Measurements from ENCODE around the gene COLGALT1. TPM values are rescaled to one million over a fixed set of nuclear protein-coding genes. Genes with fewer than 3 reads are reported as not detected.

COLGALT1 gene
- total and polyA plus RNA-seq, 9 of the 15 experiments (the other 6 are each of a cell fraction or from before 2014, with no cell fraction given): 4.9 to 119 (median 82.6) TPM

DNA sequence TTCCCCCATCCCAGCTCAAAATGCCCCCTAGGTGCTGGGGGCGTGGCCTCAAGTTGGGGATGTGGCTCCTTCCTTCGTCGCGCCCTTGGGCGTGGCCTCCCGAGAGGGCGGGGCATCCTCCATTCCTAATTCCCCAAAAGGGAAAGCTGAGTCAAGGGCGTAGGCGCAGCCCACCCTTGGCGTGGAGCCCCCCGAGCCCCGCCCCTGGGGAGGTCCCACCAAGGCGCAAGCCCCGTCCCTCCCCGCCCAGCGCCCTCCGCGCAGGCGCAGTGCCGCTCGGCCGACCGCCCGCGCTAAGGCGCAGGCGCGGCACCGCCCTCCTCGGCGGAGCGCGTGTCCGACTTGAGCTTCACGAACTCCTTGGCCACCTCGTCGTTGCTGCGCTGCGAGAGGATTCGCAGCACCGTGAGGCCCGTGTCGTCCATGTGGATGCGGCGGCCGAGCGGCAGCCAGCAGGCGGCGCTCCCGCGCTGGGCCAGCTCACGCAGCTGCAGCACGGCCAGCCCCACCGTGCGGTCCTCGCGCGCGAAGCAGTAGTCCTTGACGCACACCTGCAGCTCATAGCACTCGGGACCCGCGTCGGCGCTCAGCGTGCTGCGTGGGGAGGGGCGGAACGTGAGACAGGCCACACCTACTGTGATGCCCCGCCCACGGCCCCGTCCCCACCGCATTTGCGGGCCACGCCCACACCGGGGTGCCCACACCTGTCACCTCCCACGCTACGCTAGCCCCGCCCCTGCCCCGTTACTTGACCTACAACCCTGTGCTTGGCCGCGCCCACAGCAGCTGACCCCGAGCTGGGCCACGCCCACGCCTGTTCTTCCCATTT, 50.5 kb downstream of the COLGALT1 start (continued):
- TF ChIP-seq CC2D1A (IDR thresholded peaks at IDR 0.05): no peak
- TF ChIP-seq, protein P1, sequence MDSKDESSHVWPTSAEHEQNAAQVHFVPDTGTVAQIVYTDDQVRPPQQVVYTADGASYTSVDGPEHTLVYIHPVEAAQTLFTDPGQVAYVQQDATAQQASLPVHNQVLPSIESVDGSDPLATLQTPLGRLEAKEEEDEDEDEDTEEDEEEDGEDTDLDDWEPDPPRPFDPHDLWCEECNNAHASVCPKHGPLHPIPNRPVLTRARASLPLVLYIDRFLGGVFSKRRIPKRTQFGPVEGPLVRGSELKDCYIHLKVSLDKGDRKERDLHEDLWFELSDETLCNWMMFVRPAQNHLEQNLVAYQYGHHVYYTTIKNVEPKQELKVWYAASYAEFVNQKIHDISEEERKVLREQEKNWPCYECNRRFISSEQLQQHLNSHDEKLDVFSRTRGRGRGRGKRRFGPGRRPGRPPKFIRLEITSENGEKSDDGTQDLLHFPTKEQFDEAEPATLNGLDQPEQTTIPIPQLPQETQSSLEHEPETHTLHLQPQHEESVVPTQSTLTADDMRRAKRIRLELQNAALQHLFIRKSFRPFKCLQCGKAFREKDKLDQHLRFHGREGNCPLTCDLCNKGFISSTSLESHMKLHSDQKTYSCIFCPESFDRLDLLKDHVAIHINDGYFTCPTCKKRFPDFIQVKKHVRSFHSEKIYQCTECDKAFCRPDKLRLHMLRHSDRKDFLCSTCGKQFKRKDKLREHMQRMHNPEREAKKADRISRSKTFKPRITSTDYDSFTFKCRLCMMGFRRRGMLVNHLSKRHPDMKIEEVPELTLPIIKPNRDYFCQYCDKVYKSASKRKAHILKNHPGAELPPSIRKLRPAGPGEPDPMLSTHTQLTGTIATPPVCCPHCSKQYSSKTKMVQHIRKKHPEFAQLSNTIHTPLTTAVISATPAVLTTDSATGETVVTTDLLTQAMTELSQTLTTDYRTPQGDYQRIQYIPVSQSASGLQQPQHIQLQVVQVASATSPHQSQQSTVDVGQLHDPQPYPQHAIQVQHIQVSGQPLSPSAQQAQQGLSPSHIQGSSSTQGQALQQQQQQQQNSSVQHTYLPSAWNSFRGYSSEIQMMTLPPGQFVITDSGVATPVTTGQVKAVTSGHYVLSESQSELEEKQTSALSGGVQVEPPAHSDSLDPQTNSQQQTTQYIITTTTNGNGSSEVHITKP (IDR thresholded peaks at IDR 0.05; ENCODE audit: partially characterized antibody): no peak
- no peak for TF ChIP-seq ZZZ3 (IDR thresholded peaks at IDR 0.05)
- no peak for TF ChIP-seq NUFIP1 (IDR thresholded peaks at IDR 0.05; ENCODE audit: partially characterized antibody)
- TF ChIP-seq, protein P2, sequence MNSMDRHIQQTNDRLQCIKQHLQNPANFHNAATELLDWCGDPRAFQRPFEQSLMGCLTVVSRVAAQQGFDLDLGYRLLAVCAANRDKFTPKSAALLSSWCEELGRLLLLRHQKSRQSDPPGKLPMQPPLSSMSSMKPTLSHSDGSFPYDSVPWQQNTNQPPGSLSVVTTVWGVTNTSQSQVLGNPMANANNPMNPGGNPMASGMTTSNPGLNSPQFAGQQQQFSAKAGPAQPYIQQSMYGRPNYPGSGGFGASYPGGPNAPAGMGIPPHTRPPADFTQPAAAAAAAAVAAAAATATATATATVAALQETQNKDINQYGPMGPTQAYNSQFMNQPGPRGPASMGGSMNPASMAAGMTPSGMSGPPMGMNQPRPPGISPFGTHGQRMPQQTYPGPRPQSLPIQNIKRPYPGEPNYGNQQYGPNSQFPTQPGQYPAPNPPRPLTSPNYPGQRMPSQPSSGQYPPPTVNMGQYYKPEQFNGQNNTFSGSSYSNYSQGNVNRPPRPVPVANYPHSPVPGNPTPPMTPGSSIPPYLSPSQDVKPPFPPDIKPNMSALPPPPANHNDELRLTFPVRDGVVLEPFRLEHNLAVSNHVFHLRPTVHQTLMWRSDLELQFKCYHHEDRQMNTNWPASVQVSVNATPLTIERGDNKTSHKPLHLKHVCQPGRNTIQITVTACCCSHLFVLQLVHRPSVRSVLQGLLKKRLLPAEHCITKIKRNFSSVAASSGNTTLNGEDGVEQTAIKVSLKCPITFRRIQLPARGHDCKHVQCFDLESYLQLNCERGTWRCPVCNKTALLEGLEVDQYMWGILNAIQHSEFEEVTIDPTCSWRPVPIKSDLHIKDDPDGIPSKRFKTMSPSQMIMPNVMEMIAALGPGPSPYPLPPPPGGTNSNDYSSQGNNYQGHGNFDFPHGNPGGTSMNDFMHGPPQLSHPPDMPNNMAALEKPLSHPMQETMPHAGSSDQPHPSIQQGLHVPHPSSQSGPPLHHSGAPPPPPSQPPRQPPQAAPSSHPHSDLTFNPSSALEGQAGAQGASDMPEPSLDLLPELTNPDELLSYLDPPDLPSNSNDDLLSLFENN (IDR thresholded peaks at IDR 0.05; ENCODE audit: low read depth in 2 of 2, low read length in 2 of 2): no peak
- no peak for TF ChIP-seq FOXK2 (conservative IDR thresholded peaks at IDR 0.05 in 1 of 2, IDR thresholded peaks at IDR 0.05 in 1 of 2; ENCODE audit: low read depth in 2 of 2)
- no peak for TF ChIP-seq POLR2AphosphoS2 (IDR thresholded peaks at IDR 0.05; ENCODE audit: low read length)
- peak; percentile 96; the same call in 1 of the 2 replicates for TF ChIP-seq MTA3 (IDR thresholded peaks at IDR 0.05; ENCODE audit: borderline replicate concordance)
- TF ChIP-seq, protein P3, sequence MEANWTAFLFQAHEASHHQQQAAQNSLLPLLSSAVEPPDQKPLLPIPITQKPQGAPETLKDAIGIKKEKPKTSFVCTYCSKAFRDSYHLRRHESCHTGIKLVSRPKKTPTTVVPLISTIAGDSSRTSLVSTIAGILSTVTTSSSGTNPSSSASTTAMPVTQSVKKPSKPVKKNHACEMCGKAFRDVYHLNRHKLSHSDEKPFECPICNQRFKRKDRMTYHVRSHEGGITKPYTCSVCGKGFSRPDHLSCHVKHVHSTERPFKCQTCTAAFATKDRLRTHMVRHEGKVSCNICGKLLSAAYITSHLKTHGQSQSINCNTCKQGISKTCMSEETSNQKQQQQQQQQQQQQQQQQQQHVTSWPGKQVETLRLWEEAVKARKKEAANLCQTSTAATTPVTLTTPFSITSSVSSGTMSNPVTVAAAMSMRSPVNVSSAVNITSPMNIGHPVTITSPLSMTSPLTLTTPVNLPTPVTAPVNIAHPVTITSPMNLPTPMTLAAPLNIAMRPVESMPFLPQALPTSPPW (CRISPR knock-in tag; IDR thresholded peaks at IDR 0.05): peak; percentile 62
- TF ChIP-seq SMARCC2 (IDR thresholded peaks at IDR 0.05; ENCODE audit: low read depth): no peak
- TF ChIP-seq, protein P4, sequence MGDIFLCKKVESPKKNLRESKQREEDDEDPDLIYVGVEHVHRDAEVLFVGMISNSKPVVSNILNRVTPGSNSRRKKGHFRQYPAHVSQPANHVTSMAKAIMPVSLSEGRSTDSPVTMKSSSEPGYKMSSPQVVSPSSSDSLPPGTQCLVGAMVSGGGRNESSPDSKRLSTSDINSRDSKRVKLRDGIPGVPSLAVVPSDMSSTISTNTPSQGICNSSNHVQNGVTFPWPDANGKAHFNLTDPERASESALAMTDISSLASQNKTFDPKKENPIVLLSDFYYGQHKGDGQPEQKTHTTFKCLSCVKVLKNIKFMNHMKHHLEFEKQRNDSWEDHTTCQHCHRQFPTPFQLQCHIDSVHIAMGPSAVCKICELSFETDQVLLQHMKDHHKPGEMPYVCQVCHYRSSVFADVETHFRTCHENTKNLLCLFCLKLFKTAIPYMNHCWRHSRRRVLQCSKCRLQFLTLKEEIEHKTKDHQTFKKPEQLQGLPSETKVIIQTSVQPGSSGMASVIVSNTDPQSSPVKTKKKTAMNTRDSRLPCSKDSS (IDR thresholded peaks at IDR 0.05; ENCODE audit: low read depth, partially characterized antibody): no peak
- TF ChIP-seq, protein P5, sequence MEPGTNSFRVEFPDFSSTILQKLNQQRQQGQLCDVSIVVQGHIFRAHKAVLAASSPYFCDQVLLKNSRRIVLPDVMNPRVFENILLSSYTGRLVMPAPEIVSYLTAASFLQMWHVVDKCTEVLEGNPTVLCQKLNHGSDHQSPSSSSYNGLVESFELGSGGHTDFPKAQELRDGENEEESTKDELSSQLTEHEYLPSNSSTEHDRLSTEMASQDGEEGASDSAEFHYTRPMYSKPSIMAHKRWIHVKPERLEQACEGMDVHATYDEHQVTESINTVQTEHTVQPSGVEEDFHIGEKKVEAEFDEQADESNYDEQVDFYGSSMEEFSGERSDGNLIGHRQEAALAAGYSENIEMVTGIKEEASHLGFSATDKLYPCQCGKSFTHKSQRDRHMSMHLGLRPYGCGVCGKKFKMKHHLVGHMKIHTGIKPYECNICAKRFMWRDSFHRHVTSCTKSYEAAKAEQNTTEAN (CRISPR knock-in tag; IDR thresholded peaks at IDR 0.05): no peak
- no peak for TF ChIP-seq FOXM1 (IDR thresholded peaks at IDR 0.05; ENCODE audit: low read depth)
- TF ChIP-seq FOXM1 (CRISPR knock-in tag; IDR thresholded peaks at IDR 0.05; ENCODE audit: low read depth): peak; percentile 96
- TF ChIP-seq FOS (IDR thresholded peaks at IDR 0.05; ENCODE audit: extremely low read depth, insufficient read length): no peak

Measured in K562 (cell line).